ENCODE measurements around the gene MARCHF10. TPM values are rescaled to one million over a fixed set of nuclear protein-coding genes. Genes with fewer than 3 reads are reported as not detected.

Gene MARCHF10
- total RNA-seq, 1 donor from 2014 or later = not detected

DNA sequence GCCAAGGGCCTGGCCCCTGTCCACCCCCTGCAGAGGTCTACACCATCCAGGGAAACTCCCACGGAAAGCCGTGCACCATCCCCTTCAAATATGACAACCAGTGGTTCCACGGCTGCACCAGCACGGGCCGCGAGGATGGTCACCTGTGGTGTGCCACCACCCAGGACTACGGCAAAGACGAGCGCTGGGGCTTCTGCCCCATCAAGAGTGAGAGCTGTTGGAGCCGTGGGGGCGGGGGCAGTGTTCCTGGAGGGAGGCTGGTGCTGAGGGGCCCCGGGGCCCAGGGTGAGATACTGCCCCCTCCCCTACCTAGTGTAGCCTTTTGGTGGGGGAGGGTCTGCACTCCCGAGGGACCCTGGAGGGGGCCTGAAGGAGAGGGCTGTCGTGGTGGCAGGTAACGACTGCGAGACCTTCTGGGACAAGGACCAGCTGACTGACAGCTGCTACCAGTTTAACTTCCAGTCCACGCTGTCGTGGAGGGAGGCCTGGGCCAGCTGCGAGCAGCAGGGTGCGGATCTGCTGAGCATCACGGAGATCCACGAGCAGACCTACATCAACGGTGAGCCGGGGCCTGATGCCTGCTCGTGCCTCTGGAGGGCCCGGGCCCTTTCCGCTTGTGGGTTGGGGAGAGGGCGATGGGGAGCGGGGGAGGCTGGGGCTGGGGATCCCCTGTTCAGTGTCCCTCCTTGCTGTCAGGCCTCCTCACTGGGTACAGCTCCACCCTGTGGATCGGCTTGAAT lies 141.9 kb downstream of the MARCHF10 start:
- intact Hi-C loops (cut with DNase I) = no loop called here
- peak; percentile 54 for DNase-seq
- TF ChIP-seq, protein P1, sequence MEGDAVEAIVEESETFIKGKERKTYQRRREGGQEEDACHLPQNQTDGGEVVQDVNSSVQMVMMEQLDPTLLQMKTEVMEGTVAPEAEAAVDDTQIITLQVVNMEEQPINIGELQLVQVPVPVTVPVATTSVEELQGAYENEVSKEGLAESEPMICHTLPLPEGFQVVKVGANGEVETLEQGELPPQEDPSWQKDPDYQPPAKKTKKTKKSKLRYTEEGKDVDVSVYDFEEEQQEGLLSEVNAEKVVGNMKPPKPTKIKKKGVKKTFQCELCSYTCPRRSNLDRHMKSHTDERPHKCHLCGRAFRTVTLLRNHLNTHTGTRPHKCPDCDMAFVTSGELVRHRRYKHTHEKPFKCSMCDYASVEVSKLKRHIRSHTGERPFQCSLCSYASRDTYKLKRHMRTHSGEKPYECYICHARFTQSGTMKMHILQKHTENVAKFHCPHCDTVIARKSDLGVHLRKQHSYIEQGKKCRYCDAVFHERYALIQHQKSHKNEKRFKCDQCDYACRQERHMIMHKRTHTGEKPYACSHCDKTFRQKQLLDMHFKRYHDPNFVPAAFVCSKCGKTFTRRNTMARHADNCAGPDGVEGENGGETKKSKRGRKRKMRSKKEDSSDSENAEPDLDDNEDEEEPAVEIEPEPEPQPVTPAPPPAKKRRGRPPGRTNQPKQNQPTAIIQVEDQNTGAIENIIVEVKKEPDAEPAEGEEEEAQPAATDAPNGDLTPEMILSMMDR (IDR thresholded peaks at IDR 0.05) = no peak

DNA sequence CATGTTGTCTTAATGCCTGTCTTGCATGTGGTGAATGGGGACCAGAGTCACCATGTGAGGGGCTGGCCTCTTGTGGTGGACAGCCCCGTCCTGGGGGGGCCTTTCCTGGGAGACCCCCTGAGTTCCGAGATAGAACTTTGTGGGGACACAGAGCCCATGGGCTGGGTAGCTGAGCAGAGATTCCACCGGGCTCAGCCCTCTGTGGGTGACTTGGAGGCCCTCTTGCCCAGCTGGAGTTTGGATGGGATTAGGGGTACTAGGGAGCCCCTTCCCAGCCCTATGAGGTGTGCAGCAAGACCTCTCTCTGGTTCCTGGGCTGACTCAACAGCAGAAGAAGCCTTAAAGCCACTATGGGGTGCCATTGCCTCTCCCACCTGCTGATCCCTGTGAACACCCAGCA lies 142.5 kb downstream of the MARCHF10 start:
- no peak overlapping the region for H3K27ac ChIP-seq
- intact Hi-C loops (cut with DNase I) = no loop called here
- H3K4me1 ChIP-seq = no peaks in the 10 kb centered on the region
- no peak overlapping the region for H3K4me3 ChIP-seq
- TF ChIP-seq, protein P1 (IDR thresholded peaks at IDR 0.05) = no peak
- ATAC-seq = no peak
- no peaks in the 10 kb centered on the region for H3K27me3 ChIP-seq
- H3K36me3 ChIP-seq = peaks cover 8% of the 10 kb centered on the region
- peak; percentile 43 for DNase-seq
- no peaks in the 10 kb centered on the region for H3K9me3 ChIP-seq

More for the DNA sequence above, 141.9 kb downstream of the MARCHF10 start:
- Histone ChIP-seq H3K4me3 (no peak overlapping the region), H3K4me1 (no peaks in the 10 kb centered on the region), H3K27ac (no peak overlapping the region), H3K9me3 (no peaks in the 10 kb centered on the region), H3K36me3 (peaks cover 8% of the 10 kb centered on the region), H3K27me3 (no peaks in the 10 kb centered on the region)
- ATAC-seq = no peak

DNA sequence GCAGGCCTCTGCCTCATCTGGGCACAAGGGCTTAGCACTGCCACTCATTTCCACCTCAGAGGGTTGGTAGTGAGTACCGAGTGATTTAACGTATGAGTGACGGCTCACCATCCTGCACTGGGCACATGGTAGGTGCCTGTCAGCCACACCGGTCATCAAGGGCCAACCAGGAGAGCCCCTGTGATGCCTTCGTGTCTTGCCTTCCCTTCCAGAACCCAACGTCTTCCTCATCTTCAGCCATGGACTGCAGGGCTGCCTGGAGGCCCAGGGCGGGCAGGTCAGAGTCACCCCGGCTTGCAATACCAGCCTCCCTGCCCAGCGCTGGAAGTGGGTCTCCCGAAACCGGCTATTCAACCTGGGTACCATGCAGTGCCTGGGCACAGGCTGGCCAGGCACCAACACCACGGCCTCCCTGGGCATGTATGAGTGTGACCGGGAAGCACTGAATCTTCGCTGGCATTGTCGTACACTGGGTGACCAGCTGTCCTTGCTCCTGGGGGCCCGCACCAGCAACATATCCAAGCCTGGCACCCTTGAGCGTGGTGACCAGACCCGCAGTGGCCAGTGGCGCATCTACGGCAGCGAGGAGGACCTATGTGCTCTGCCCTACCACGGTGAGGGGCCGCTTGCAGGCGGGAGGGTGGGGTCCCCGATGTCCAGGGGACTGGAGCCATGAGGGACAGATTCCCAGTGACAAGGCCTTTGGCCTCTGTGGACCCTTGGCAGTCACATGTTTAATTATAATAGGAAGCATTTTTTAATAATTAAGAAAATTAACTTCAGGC lies 143.6 kb downstream of the MARCHF10 start:
- Histone ChIP-seq H3K36me3 (peaks cover 8% of the 10 kb centered on the region), H3K27me3 (no peaks in the 10 kb centered on the region), H3K4me1 (no peaks in the 10 kb centered on the region), H3K4me3 (no peak overlapping the region), H3K27ac (no peak overlapping the region), H3K9me3 (no peaks in the 10 kb centered on the region)
- intact Hi-C loops (cut with DNase I) = no loop called here
- TF ChIP-seq, protein P1 (IDR thresholded peaks at IDR 0.05) = no peak
- ATAC-seq (peak; percentile 20), DNase-seq (peak; percentile 60)

DNA sequence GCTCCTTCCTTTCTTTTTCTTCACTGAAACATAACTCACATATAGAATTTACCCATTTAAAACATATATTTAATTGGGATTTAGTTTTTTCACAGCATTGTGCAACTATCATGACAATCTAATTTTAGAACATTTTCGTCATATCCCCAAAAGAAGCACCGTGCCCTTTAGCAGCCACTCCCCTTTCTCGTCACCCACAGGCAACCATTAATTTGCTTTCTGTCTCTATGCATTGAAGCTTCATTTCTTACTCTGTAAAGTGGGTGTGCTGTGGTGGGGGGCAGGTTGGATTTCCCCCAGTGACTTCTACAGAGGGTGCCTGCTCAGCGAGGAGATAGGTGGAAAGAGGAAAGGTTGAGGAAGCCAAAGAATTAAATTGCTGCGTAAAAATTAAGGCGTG lies 144.8 kb downstream of the MARCHF10 start:
- DNase-seq (peak; percentile 5), ATAC-seq (no peak)
- Histone ChIP-seq H3K36me3 (peaks cover 8% of the 10 kb centered on the region), H3K27me3 (no peaks in the 10 kb centered on the region), H3K9me3 (no peaks in the 10 kb centered on the region), H3K27ac (no peak overlapping the region), H3K4me1 (no peaks in the 10 kb centered on the region), H3K4me3 (no peak overlapping the region)
- TF ChIP-seq, protein P1 (IDR thresholded peaks at IDR 0.05) = no peak
- intact Hi-C loops (cut with DNase I) = no loop called here

DNA sequence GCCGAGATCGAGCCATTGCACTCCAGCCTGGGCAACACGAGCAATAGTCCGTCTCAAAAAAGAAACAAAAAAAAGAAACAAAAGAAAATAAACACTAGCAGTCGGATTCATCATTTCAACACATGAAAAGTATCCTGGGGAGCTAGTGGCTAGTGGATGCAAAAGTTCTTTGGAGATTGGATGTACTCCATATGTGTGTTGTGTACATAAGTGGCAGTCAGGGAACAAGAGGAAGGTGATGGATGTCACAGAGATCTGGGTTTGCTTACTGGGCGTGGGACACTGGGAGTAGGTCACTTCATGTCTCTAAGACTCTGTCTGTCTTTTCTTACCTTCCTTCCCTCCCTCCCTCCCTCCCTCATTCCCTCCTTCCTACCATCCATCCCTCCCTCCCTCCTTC lies 145.3 kb downstream of the MARCHF10 start:
- Histone ChIP-seq H3K27me3 (no peaks in the 10 kb centered on the region), H3K4me3 (no peak overlapping the region), H3K36me3 (peaks cover 6% of the 10 kb centered on the region), H3K4me1 (no peaks in the 10 kb centered on the region), H3K9me3 (no peaks in the 10 kb centered on the region), H3K27ac (no peak overlapping the region)
- intact Hi-C loops (cut with DNase I) = no loop called here
- DNase-seq (no peak), ATAC-seq (no peak)
- TF ChIP-seq, protein P1 (IDR thresholded peaks at IDR 0.05) = no peak
